Activated B cell treated with CpG ODN at 0.5 μM for 24 hours (primary cell): ENCODE results near the gene PKDREJ. TPM values are rescaled to one million over a fixed set of nuclear protein-coding genes. Genes with fewer than 3 reads are reported as not detected.
A peak's percentile ranks its signal among the peaks of the same experiment; 100 is the strongest.

Source experiments
- ATAC-seq: fragments of 200-7000 bp; cut with Tn5 transposase; one replicate; pipeline ENCODE4 v1.10.0; 2021; ENCODE audit warnings: low read depth, mild to moderate bottlenecking, moderate library complexity
- CTCF ChIA-PET: fragments of 350-600 bp; sonication (Branson Sonifier 250); formaldehyde crosslinking; loops from one replicate; lab custom pipeline; 2021; ENCODE audit warnings: antibody characterized with exemption; lab: Charles Lee
- POLR2A ChIA-PET: fragments of 350-600 bp; sonication (Branson Sonifier 250); formaldehyde crosslinking; loops from one replicate; lab custom pipeline; 2021; ENCODE audit warnings: antibody characterized with exemption; lab: Charles Lee
- DNase-seq: peaks from one replicate; pipeline ENCODE4 v3.0.0; 2022
- H3K27ac Mint-ChIP-seq: one replicate; pipeline ENCODE4 v1.8.0; 2020; ENCODE audit warnings: mixed read lengths
- H3K27me3 Mint-ChIP-seq: one replicate; pipeline ENCODE4 v1.8.0; 2021; ENCODE audit warnings: mixed read lengths
- H3K36me3 Mint-ChIP-seq: one replicate; pipeline ENCODE4 v1.8.0; 2021; ENCODE audit warnings: low read depth, mixed read lengths
- H3K4me1 Mint-ChIP-seq: one replicate; pipeline ENCODE4 v1.8.0; 2021; ENCODE audit warnings: mixed read lengths
- H3K4me3 Mint-ChIP-seq: one replicate; pipeline ENCODE4 v1.8.0; 2020; ENCODE audit warnings: mild to moderate bottlenecking, mixed read lengths
- H3K9me3 Mint-ChIP-seq: one replicate; pipeline ENCODE4 v1.8.0; 2020; ENCODE audit warnings: mixed read lengths
- intact Hi-C: fragments of 100-400 bp; cut with micrococcal nuclease; formaldehyde crosslinking; loops from one replicate; pipeline ENCODE4 v1.15.1; 2024
- total RNA-seq: library from RNA; stranded (reverse); gene quantifications from 2 replicates; pipeline ENCODE4 v1.2.3, GENCODE V29; 2022
- TF ChIP-seq, protein P1 (sequence below): fragments of 200-600 bp; IDR thresholded peaks from one replicate; pipeline ENCODE4 v1.8.0; 2022; ENCODE audit warnings: antibody characterized with exemption, mild to moderate bottlenecking

Gene PKDREJ
- total RNA-seq, 1 donor from 2014 or later = not detected

DNA sequence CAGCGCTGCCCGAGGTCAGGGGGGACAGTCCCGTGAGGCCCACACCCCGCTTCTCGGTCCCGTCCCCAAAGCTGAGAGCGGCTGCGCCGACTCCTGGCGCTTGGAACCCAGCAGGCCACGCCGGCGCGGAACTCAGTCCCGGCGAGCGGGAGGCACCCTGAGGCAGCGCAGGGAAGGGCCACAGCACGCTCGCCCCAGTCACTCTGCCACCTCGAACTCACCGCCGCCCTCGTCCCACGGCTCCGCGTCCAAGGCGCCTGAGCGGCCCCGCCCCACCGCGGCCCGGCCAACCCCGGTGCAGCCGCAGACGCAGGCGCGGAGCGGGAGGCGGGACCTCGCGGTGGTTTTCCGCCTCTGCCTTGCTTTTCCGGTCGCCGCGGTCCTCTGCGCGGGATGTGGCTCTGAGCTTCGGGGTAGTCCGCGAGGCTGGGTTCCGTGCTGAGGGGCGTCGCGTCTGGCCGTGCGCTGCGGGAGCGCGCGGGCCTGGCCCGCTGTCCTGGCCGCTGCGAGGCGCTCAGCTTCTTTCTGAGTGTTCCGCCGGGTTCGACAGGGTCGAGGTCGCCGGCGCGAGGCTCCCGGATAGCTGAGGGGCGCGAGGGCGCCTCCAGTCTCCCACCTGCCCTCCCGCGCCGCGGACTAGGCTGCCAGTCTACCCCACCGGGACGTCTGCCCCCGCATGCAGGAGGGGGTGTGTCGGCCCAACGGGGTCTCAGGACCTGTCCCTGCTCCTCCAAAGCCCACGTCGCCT, 12.9 kb downstream of the PKDREJ start, which contains the start of gene CDPF1:
CDPF1 (minus strand) TSS at position 259 of the 748 bp plus-strand sequence. CDS start 2,009 bp downstream, outside the sequence.
- ATAC-seq = peak; percentile 96
- H3K27ac Mint-ChIP-seq = peak within 1 kb of the TSS; percentile 79
- peaks cover 18% of the 10 kb centered on the region for H3K4me1 Mint-ChIP-seq
- peak; percentile 93 for DNase-seq
- no peaks in the 10 kb centered on the region for H3K9me3 Mint-ChIP-seq
- H3K36me3 Mint-ChIP-seq = peaks cover 11% of the 10 kb centered on the region
- intact Hi-C loops = loop anchor here (1.0 to 5.0 kb wide), 4 partner anchors 17 to 98 kb away; partner anchors contain the start of genes GTSE1, PPARA and TRMU
- TF ChIP-seq, protein P1, sequence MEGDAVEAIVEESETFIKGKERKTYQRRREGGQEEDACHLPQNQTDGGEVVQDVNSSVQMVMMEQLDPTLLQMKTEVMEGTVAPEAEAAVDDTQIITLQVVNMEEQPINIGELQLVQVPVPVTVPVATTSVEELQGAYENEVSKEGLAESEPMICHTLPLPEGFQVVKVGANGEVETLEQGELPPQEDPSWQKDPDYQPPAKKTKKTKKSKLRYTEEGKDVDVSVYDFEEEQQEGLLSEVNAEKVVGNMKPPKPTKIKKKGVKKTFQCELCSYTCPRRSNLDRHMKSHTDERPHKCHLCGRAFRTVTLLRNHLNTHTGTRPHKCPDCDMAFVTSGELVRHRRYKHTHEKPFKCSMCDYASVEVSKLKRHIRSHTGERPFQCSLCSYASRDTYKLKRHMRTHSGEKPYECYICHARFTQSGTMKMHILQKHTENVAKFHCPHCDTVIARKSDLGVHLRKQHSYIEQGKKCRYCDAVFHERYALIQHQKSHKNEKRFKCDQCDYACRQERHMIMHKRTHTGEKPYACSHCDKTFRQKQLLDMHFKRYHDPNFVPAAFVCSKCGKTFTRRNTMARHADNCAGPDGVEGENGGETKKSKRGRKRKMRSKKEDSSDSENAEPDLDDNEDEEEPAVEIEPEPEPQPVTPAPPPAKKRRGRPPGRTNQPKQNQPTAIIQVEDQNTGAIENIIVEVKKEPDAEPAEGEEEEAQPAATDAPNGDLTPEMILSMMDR = no peak
- ChIA-PET POLR2A (interaction anchor here (0.8 to 3.1 kb wide), 11 partner anchors 10 to 237 kb away, joined by 3 to 29 read pairs (median 5); partner anchors contain the start of genes GTSE1, PPARA, TRMU and TTC38), CTCF (interaction anchor here (1.1 to 1.7 kb wide), 3 partner anchors 9 to 63 kb away, joined by 3 to 4 read pairs (median 3); partner anchors contain the start of gene TTC38)
- H3K27me3 Mint-ChIP-seq = no peaks in the 10 kb centered on the region
- peak within 1 kb of the TSS; percentile 87 for H3K4me3 Mint-ChIP-seq

- POLR2A ChIA-PET = interaction anchor here (1.2 kb wide), 1 partner anchor 97 kb away, joined by 3 read pairs; no protein-coding TSS in a partner anchor
- DNase-seq (no peak), ATAC-seq (no peak)
- H3K36me3 Mint-ChIP-seq = peaks cover 27% of the 10 kb centered on the region
- intact Hi-C loops = no loop called here
- TF ChIP-seq, protein P1 = no peak
- no peak overlapping the region for H3K4me3 Mint-ChIP-seq
- no peaks in the 10 kb centered on the region for H3K27me3 Mint-ChIP-seq
- H3K4me1 Mint-ChIP-seq = peaks cover 18% of the 10 kb centered on the region
- no peaks in the 10 kb centered on the region for H3K9me3 Mint-ChIP-seq
- CTCF ChIA-PET = no interaction called here
- H3K27ac Mint-ChIP-seq = no peak overlapping the region
Observed at GRCh38 chr22:46247443-46247975, 15.6 kb downstream of the PKDREJ start.

DNA sequence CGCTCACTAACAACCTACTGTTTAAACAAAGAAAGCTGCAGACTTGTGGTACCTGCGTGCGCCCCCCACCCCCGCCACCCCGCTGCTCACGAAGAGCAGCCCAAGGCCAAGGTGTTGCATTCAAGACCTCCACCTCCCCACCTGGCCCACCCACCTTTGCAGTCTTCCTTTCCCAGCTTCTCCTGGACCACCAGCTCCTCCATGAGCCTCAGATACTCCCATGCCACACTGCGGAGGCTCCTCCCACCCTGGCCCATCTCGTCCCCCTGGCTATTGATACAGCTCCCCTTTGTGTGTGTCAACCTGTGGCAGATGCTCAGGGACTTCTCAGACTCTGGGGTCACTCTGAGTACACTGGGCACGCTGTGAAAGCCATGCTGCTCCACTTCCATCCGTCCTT, 17.0 kb downstream of the PKDREJ start:
- intact Hi-C loops = no loop called here
- Mint-ChIP-seq H3K9me3 (no peaks in the 10 kb centered on the region), H3K4me3 (no peak overlapping the region), H3K27me3 (no peaks in the 10 kb centered on the region), H3K4me1 (peaks cover 12% of the 10 kb centered on the region), H3K27ac (no peak overlapping the region), H3K36me3 (peaks cover 27% of the 10 kb centered on the region)
- ChIA-PET POLR2A (interaction anchor here (0.6 kb wide), 1 partner anchor 258 kb away, joined by 10 read pairs; no protein-coding TSS in a partner anchor), CTCF (interaction anchor here (0.9 kb wide), 1 partner anchor 240 kb away, joined by 3 read pairs; no protein-coding TSS in a partner anchor)
- ATAC-seq (no peak), DNase-seq (no peak)
- TF ChIP-seq, protein P1 = no peak

DNA sequence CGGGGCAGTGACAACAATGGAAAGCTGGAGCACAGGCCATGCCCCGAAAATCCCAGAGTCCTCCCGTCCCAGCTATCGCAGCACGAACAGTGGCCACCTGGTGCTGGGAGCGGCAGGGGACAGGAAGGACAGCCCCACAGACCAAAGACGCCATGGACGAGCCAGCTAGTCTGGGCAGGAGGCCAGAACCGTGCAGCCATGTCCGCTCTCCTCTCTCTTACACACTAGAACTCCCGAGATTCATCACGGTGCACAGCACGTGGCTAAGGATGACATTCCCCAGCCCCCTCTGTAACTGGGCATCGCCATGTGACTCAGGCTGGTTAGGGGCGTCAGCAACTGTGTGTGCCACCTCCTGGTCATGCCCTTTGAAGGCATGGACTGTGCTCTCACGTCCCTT, 17.6 kb downstream of the PKDREJ start:
- Mint-ChIP-seq H3K27ac (no peak overlapping the region), H3K4me3 (no peak overlapping the region), H3K9me3 (no peaks in the 10 kb centered on the region), H3K4me1 (peaks cover 12% of the 10 kb centered on the region), H3K27me3 (no peaks in the 10 kb centered on the region), H3K36me3 (peaks cover 27% of the 10 kb centered on the region)
- CTCF ChIA-PET = interaction anchor here (0.9 kb wide), 1 partner anchor 240 kb away, joined by 3 read pairs; no protein-coding TSS in a partner anchor
- DNase-seq (no peak), ATAC-seq (no peak)
- TF ChIP-seq, protein P1 = no peak
- intact Hi-C loops = no loop called here
- POLR2A ChIA-PET = no interaction called here

DNA sequence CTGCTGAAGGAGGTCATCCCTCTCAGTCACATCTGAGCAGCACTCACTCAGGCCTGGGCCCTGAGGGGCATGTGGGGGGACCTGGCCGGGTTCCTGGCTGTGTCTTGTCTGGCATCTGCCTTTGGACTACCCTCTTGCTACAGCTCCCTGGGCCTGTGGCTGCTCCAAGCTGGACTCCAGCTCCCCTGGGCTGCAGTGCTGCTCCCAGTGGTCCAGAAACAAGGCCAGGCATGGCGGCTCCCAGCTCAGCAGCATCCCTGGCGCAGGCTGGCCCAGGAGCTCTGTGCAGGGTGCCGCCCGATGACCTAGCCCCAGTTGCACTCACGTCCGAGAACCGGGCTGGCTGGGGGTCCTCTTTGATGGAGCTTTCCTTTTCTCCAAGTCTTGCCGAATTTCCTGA, 18.4 kb downstream of the PKDREJ start:
- Mint-ChIP-seq H3K9me3 (no peaks in the 10 kb centered on the region), H3K36me3 (peaks cover 27% of the 10 kb centered on the region), H3K4me1 (peaks cover 19% of the 10 kb centered on the region), H3K4me3 (no peak overlapping the region), H3K27me3 (no peaks in the 10 kb centered on the region), H3K27ac (no peak overlapping the region)
- TF ChIP-seq, protein P1 = no peak
- intact Hi-C loops = no loop called here
- CTCF ChIA-PET = no interaction called here
- no peak for ATAC-seq
- POLR2A ChIA-PET = no interaction called here
- DNase-seq = no peak
